Esophagus squamous epithelium (tissue), 5 donors: ENCODE measurements around the gene MAEA. TPM values are rescaled to one million over a fixed set of nuclear protein-coding genes. Genes with fewer than 3 reads are reported as not detected.

Experiments used
- DNase-seq: peaks from one replicate; lab custom pipeline; 2025; lab: John Stamatoyannopoulos, UW
- H3K27ac ChIP-seq, 4 donors: fragments of 200-600 bp; sonication (generic); one replicate each; pipeline ENCODE4 v1.5.1; 2016 to 2019; ENCODE audit warnings: mild to moderate bottlenecking in 1 of 4
- H3K27me3 ChIP-seq, 4 donors: fragments of 200-600 bp; sonication (generic); 1 replicate in 3 of 4; 2 replicates in 1 of 4; pipeline versions ENCODE4 v1.5.1 to v1.6.0; 2017 to 2021; ENCODE audit warnings: antibody characterized with exemption in 1 of 4
- H3K36me3 ChIP-seq, 3 donors: fragments of 200-600 bp; sonication (generic); one replicate each; pipeline ENCODE4 v1.5.1; 2016 to 2019
- H3K4me1 ChIP-seq, 3 donors: fragments of 200-600 bp; sonication (generic); one replicate each; pipeline ENCODE4 v1.5.1; 2017 to 2019
- H3K4me3 ChIP-seq, 4 donors: fragments of 200-600 bp; sonication (generic); 1 replicate in 3 of 4; 2 replicates in 1 of 4; pipeline ENCODE4 v1.5.1; 2016 to 2019; ENCODE audit warnings: mild to moderate bottlenecking in 2 of 4, moderate library complexity in 1 of 4
- H3K9me3 ChIP-seq, 3 donors: fragments of 200-600 bp; sonication (generic); one replicate each; pipeline ENCODE4 v1.5.1; 2016 to 2019
- CTCF ChIP-seq, 6 experiments: fragments of 450-650 bp in 4 of 6; fragments of 200-600 bp in 2 of 6; sonication (generic) in 2 of 6; IDR thresholded peaks; one replicate each; pipeline ENCODE4 v1.5.1; 2016 to 2019; ENCODE audit warnings: antibody characterized with exemption in 6 of 6, mild to moderate bottlenecking in 4 of 6, moderate library complexity in 4 of 6
- POLR2A ChIP-seq, 4 donors: fragments of 450-650 bp; IDR thresholded peaks; one replicate each; pipeline ENCODE4 v1.6.1; 2017; ENCODE audit warnings: antibody characterized with exemption in 4 of 4, mild to moderate bottlenecking in 4 of 4, moderate library complexity in 3 of 4
- WGBS, 2 donors: methylation state at CpG; one replicate each; pipeline ENCODE4 v1.1.5; 2018; 5-methylcytosine and 5-hydroxymethylcytosine counted together
- intact Hi-C: fragments of 100-400 bp; cut with DNase I; formaldehyde crosslinking; loops from one replicate; pipeline ENCODE4 v1.15.0; 2022
- total RNA-seq, 4 donors: library from RNA; depleted of rRNA; stranded (reverse); fragments of >200 nt; gene quantifications; one replicate each; pipeline ENCODE4 v1.1.0, GENCODE V29; 2016
- donor health status: DM: yes; HTN: yes; CAD: no.

Gene MAEA
- total RNA-seq, 4 donors from 2014 or later: 56.6 to 78.7 (median 67.5) TPM

DNA sequence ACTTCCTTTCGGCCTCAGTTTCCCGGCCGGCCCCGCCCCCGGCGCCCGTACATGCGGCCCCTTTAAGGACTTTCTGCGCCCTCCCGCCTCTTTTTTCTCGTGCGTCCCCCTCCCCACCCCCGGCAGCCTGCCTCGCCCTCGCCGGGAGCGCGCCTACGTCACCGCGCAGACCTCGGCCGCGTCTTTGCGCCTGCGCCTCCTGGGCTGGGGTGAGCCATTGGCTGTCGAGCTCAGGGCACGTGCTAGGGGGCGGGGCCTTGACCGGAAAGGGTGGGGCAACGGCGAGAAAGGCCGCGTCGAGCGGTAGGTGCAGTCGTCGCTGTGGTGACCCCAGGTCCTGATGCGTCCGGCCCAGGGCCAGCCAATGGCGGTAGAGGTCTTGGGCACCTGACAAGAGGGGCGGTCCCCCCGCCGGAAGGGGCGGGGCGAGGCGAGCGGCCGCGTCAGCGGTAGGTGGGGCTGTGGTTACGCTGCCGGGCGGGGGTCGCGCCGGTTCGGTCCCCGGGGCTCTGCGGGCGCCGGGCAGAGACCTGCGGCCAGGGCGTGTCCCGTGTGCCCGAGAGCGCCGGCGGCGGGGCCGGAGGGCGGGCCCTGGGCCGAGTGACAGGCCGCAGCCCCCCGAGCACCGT lies 57.2 kb downstream of the MAEA start, which contains the start of gene UVSSA:
UVSSA (plus strand) TSS at position 428 of the 629 bp plus-strand sequence. CDS start 884 bp downstream, outside the sequence.
- WGBS, 2 donors: 0% methylated on average over 1 to 3 of the region's 76 CpGs
- H3K27ac ChIP-seq: peak within 1 kb of the TSS; percentile 95 to 100 (median 100)
- peak within 1 kb of the TSS; percentile 69 to 97 (median 83) for H3K4me3 ChIP-seq
- H3K27me3 ChIP-seq: no peaks in the 10 kb centered on the region
- no peaks in the 10 kb centered on the region for H3K9me3 ChIP-seq
- DNase-seq: peak; percentile 99
- intact Hi-C loops: loop anchor here (5.0 kb wide), 2 partner anchors 55 to 95 kb away; no protein-coding TSS in a partner anchor
- TF ChIP-seq POLR2A (IDR thresholded peaks at IDR 0.05): peak in 3 of 4 donors; percentile 52 to 97 (median 93)
- TF ChIP-seq CTCF (IDR thresholded peaks at IDR 0.05): no peak
- peaks cover 0 to 20% (median 0%) of the 10 kb centered on the region in 3 donors for H3K36me3 ChIP-seq
- peaks cover 20 to 55% (median 28%) of the 10 kb centered on the region in 3 donors for H3K4me1 ChIP-seq

DNA sequence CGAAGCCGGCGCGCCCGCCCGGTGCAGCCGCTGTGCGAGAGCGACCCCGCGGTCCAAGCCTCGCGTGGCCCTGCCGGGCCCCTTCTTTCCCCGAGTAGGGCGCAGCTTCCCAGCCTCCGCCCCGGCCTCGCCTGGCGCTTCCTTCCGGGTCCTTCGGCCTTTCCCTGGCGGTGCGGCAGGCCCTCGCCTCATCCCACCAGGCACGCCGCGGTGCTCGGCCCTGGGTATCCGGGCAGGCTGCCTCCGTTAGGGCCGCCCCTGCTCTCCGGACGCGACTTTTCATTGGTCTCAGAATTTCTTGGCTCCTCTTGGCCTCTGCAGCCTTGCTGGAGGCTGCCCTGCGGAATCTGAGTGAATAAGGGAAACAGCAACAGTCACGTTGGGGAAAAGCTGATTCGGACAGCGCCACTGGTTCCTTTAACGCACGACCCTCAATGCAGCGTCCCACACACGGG lies 57.7 kb downstream of the MAEA start:
- Histone ChIP-seq H3K27me3 (no peaks in the 10 kb centered on the region), H3K9me3 (no peaks in the 10 kb centered on the region), H3K27ac (peak overlapping the region; percentile 95 to 100 (median 100)), H3K4me1 (peaks cover 20 to 57% (median 28%) of the 10 kb centered on the region in 3 donors), H3K36me3 (peaks cover 0 to 23% (median 0%) of the 10 kb centered on the region in 3 donors), H3K4me3 (peak overlapping the region; percentile 65 to 97 (median 83))
- 1% methylated on average over 33 of the region's 43 CpGs; no CpG with 5 or more reads in 1 of the 2 donors for WGBS, 2 donors
- no peak for DNase-seq
- intact Hi-C loops: loop anchor here (5.0 kb wide), 2 partner anchors 55 to 95 kb away; no protein-coding TSS in a partner anchor
- TF ChIP-seq POLR2A (IDR thresholded peaks at IDR 0.05) (no peak), CTCF (IDR thresholded peaks at IDR 0.05) (peak in 1 of 6 experiments; percentile 3)

DNA sequence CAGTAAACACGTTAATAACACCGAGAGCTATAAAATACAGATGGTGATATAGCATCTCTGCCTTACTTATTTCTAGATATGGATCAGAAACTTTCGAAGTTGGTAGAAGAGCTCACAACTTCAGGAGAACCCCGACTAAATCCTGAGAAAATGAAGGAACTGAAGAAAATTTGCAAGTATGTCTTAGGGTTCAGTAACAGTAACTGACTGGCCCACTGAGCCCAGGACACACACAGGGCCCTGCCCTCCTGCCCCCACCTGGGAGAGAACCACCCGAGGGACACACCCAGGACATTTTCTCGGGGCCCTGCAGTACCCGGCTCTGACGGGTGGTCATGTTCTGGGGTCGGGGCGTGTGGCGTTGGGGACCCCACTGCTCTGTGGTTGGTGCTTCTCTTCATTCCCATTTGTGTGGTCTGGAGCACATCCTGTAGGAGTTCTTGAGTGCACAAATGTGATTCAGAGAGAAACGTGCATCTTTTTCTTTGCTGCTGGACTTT lies 58.4 kb downstream of the MAEA start:
- WGBS, 2 donors: 36 to 54% methylated on average over 5 to 9 of the region's 12 CpGs
- intact Hi-C loops: loop anchor here (5.0 kb wide), 2 partner anchors 56 to 96 kb away; no protein-coding TSS in a partner anchor

GRCh38 chr4:1348746-1349145 lies 59.1 kb downstream of the MAEA start:
- no peak for DNase-seq
- Histone ChIP-seq H3K36me3 (peaks cover 3 to 36% (median 11%) of the 10 kb centered on the region in 3 donors), H3K27me3 (no peaks in the 10 kb centered on the region), H3K4me3 (no peak overlapping the region), H3K9me3 (no peaks in the 10 kb centered on the region), H3K4me1 (peaks cover 20 to 57% (median 28%) of the 10 kb centered on the region in 3 donors), H3K27ac (peak overlapping the region; percentile 95 to 100 (median 100))
- TF ChIP-seq POLR2A (IDR thresholded peaks at IDR 0.05): no peak
- TF ChIP-seq CTCF (IDR thresholded peaks at IDR 0.05): no peak
- intact Hi-C loops: loop anchor here (5.0 kb wide), 2 partner anchors 56 to 96 kb away; no protein-coding TSS in a partner anchor
- WGBS, 2 donors: 87 to 91% methylated on average over 23 to 25 of the region's 25 CpGs

More for the DNA sequence above, 58.4 kb downstream of the MAEA start:
- Histone ChIP-seq H3K27ac (peak overlapping the region; percentile 95 to 100 (median 100)), H3K9me3 (no peaks in the 10 kb centered on the region), H3K4me1 (peaks cover 20 to 57% (median 28%) of the 10 kb centered on the region in 3 donors), H3K36me3 (peaks cover 3 to 29% (median 5%) of the 10 kb centered on the region in 3 donors), H3K4me3 (peak overlapping the region; percentile 65 to 97 (median 83)), H3K27me3 (no peaks in the 10 kb centered on the region)
- no peak for DNase-seq
- TF ChIP-seq CTCF (IDR thresholded peaks at IDR 0.05): no peak
- no peak for TF ChIP-seq POLR2A (IDR thresholded peaks at IDR 0.05)
